ENCODE measurements around the gene REEP1.

DNA sequence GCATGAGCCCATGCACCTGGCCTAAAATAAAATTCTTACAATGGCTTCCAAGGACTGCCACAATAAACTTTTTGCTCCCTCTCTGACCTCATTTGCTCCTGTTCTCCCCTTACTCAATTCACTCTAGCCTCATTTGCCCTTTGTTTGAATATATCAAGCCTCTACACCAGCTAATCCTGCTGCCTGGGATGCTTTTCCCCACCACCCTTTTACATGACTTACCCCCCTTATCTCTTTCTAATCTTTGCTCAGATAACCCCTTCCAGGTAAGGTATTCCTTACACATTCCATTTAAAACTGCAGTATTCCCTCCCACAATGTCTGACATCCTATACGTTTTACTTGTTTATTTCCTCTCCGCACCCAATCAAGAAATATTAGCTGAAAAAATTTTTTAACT, 164.8 kb downstream of the REEP1 start:
- TF ChIP-seq, protein P1, sequence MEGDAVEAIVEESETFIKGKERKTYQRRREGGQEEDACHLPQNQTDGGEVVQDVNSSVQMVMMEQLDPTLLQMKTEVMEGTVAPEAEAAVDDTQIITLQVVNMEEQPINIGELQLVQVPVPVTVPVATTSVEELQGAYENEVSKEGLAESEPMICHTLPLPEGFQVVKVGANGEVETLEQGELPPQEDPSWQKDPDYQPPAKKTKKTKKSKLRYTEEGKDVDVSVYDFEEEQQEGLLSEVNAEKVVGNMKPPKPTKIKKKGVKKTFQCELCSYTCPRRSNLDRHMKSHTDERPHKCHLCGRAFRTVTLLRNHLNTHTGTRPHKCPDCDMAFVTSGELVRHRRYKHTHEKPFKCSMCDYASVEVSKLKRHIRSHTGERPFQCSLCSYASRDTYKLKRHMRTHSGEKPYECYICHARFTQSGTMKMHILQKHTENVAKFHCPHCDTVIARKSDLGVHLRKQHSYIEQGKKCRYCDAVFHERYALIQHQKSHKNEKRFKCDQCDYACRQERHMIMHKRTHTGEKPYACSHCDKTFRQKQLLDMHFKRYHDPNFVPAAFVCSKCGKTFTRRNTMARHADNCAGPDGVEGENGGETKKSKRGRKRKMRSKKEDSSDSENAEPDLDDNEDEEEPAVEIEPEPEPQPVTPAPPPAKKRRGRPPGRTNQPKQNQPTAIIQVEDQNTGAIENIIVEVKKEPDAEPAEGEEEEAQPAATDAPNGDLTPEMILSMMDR (IDR thresholded peaks at IDR 0.05) = no peak
- TF ChIP-seq POLR2A (IDR thresholded peaks at IDR 0.05) = no peak
- TF ChIP-seq POLR2AphosphoS5 (IDR thresholded peaks at IDR 0.05) = no peak
- TF ChIP-seq EP300 (IDR thresholded peaks at IDR 0.05) = no peak
